Left cardiac atrium (tissue), 4 donors: ENCODE measurements around the gene GGT6. TPM values are rescaled to one million over a fixed set of nuclear protein-coding genes. Genes with fewer than 3 reads are reported as not detected.

Source experiments
- ATAC-seq, 2 donors: fragments of 200-7000 bp; cut with Tn5 transposase; one replicate each; pipeline ENCODE4 v1.9.1; 2020; ENCODE audit warnings: mild to moderate bottlenecking in 2 of 2, moderate library complexity in 2 of 2
- DNase-seq: peaks from one replicate; pipeline ENCODE4 v3.0.0-alpha.2; 2020
- intact Hi-C, 2 donors: fragments of 100-400 bp; cut with DNase I; formaldehyde crosslinking; loops; one replicate each; pipeline versions ENCODE4 v1.14.1 to v1.15.1; 2022 to 2023
- total RNA-seq, 2 donors: library from RNA; stranded (reverse); fragmentation: NEBNext Ultra II Directional; extraction: Animal tissue kit (Norgen Biotek cat#: 25700); gene quantifications; one replicate each; pipeline ENCODE4 v1.2.1, GENCODE V29; 2021
- donor health status: DM: no; HTN: yes; CAD: no.
- donor health status: DM: no; HTN: yes; CAD: no; lungs with severe emphysema.
- donor health status: DM: yes; HTN: yes; CAD: no.
- donor health status: Dilated cardiomyopathy.

The GGT6 gene
- total RNA-seq, 2 donors from 2014 or later: not detected

DNA sequence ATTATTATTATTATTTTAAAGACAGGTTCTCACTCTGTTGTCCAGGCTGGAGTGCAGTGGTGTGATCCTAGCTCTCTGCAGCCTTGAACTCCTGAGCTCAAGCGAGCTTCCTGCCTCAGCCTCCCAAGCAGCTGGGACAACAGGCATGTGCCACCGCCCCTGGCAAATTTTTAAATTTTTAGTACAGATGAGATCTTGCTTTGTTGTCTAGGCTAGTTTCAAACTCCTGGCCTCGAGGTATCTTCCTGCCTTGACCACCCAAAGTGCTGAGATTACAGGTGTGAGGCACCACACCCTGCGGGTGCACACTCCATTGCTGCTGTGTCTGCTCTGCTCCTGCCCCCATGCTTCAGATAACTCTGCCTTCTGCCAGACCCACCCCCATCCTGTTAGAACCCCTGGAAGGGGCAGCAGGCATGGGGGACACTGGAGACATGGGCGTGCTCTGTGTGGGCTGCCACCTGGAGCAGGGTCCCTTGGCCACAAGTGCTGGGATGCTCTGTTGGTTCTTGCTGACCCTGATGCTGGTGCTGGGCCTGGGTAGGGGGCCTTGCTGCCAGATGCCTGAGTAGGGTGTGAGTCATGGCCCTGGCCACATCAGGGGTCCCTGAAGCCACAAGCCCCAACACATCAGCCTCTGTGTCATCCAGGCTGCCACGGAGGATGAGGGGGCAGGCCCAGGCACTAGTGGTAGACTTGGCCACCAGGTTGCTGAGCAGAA is 2.6 kb downstream of the GGT6 start:
- DNase-seq (no peak), ATAC-seq (no peak)

DNA sequence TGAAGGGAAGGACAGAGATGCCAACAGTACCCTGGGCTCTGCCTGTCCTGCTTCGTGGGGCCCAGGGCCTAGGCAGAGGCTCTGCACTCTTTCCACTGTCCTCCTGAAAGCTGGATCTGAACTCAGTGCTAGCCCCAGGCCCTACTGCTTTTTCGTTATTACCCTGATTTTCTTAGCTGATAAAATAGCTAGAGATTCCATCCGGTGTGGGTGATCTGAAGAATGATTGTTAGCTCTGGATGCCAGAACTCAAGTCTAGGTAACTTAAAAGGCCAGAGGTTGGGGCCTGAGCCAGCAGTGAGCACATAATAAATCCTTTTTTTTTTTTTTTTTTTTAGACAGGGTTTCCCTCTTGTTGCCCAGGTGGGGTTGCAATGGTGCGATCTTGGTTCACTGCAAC is 3.4 kb downstream of the GGT6 start:
- ATAC-seq (no peak), DNase-seq (no peak)
- intact Hi-C loops: loop anchor here in 1 of 2 donors (10.0 kb wide), 1 partner anchor 132 kb away; no protein-coding TSS in a partner anchor

More for the DNA sequence above, 2.6 kb downstream of the GGT6 start:
- intact Hi-C loops: loop anchor here in 1 of 2 donors (10.0 kb wide), 1 partner anchor 133 kb away; no protein-coding TSS in a partner anchor

GRCh38 chr17:4555873-4556759 is 4.3 kb downstream of the GGT6 start:
- intact Hi-C loops: loop anchor here in 1 of 2 donors (10.0 kb wide), 1 partner anchor 131 kb away; no protein-coding TSS in a partner anchor
- DNase-seq (no peak), ATAC-seq (no peak)

DNA sequence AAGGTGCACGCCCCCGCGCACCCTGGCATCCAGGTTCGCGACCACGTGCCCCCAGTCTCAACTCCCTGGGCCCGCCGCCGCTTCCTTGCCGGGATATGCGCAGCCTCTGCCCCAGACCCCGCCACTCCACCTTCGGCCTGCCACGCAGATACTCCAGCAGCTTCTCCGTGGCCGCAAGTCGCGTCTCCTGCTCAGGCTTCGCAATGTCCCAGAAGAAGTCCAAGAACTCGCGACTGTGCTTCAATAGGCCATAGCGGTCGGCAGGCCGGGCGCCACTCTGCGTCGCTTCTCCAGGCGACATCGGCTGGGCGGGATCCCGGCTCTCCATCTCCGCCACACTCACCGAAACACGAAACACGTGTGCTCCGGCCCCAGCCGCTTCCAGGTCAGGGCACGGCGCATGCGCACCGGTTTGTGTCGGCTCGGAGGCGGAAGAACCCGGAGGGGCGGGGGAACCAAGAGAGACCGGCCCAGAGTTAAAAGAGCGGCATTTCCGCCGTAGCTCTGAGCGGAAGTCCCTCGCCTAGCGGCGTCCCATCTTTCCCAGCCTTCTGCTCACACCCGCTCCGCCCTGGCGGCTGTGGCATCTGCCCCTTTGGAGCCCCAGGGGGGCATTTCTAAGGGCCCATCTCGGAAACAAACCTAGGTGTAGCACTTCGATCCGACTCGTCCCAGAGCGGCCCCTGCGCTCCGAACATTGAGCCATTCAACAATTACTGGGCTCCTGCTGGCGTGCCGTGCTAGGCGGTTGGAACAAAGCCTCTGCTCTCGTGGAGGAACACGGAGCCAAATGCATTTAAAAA is 5.2 kb downstream of the GGT6 start, which contains the start of gene MYBBP1A:
Gene MYBBP1A (minus strand): TSS at position 388 of the 803 bp plus-strand sequence. CDS start 60 bp downstream, at position 328.
- intact Hi-C loops: loop anchor here in 1 of 2 donors (10.0 kb wide), 1 partner anchor 130 kb away; no protein-coding TSS in a partner anchor
- DNase-seq (peak; percentile 99), ATAC-seq (peak; percentile 95 to 98)

DNA sequence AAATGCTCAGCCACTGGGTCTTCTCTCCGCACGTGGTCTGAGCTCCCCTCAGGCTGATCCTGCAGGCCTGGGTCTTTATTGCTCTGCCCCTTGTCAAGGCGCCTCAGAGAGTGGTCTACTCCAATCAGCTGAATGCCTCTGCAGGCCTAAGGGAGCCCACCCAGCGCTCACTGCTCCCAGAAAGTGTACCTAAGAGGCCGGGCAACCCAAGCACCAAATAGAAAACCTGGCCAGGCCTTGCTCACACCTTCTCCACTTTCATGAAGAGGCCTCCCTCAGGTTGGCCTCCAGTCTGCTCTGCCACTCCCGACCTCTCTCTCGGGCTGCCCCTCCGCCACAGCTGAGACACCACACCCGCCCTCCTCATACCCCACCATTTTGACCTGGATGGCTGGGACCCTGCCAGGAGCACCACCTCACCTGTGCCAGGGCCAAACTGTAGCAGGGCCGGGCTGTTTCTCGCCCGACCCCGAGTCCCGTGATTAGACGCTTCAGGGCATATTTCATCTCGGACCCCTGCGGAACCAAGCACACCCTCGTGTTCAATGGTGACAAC is 5.9 kb downstream of the GGT6 start:
- peak in 1 of 2 donors; percentile 9 for ATAC-seq

DNA sequence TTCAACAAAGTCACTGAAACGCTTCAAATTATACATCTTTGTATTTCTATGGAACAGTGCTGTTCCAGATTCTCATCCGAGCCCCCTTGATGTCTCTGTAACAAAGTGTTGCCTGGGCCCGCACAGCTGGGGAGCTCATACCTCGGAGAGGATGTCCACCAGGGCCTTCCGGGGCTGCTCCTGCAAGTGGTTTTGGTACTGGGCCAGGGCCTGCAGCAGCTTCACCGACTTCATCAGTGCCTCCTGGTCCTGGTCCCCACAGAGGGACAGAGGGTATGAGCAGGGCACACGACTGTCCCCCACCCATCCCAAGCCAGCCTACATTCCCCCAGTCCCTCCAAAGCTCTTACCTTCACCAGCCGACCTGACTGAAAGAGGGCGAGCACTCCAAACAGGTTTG is 6.7 kb downstream of the GGT6 start:
- ATAC-seq (no peak), DNase-seq (no peak)
- intact Hi-C loops: loop anchor here in 1 of 2 donors (10.0 kb wide), 1 partner anchor 129 kb away; no protein-coding TSS in a partner anchor

More for the DNA sequence above, 5.9 kb downstream of the GGT6 start:
- DNase-seq: peak; percentile 31
- intact Hi-C loops: loop anchor here in 1 of 2 donors (10.0 kb wide), 1 partner anchor 130 kb away; no protein-coding TSS in a partner anchor

DNA sequence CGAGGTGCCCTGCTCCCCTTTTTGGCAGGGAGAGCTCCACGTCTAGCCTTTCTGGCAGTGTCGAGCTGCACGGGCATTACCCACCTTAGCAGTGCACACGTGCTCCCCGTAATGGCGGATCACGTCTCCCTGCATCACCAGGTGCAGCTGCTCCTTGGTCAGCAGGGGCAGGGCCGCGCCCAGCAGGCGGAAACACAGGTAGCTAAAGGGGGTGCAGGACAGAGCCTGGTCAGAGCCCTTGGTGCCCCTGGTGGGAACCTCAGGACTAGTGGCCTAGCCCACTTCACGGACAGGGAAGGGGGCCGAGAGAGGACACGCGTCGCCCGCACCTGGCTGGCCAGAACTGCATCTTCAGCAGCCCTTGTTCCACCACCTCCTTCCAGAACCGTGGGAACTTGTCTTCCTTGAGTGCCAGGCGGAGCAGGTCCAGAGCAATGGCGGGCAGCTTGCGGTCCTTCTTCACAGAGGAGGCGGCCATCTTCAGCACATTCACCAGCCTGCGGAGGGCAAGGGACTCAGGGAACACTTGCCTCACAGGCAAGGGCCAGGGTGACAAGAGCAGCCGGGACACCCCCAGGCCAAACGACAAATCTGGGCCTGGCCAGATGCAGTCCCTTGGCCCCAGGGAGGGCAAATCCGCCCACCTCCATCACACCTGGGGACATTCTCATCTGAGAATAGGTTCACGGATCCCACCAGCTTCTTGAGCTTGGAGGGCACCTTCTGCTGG is 8.4 kb downstream of the GGT6 start:
- no peak for ATAC-seq
- intact Hi-C loops: loop anchor here in 1 of 2 donors (10.0 kb wide), 1 partner anchor 127 kb away; no protein-coding TSS in a partner anchor
- DNase-seq: no peak

DNA sequence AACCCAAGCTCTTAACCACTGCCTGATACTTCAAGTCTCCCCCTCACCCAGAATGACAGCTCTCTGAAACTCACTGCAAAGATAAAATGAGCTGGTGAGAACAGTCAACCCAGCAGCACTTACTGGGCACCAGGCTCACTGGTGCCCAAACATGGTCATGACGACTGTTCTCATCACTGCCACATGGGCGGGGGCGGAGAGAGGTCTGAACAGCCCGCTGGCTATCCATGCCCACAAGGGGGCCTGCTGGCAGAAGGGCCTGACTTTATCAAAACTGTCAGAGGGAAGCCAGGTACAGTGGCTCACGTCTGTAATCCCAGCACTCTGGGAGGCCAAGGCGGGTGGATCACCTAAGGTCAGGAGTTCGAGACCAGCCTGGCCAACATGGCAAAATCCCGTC is 9.2 kb downstream of the GGT6 start:
- intact Hi-C loops: loop anchor here in 1 of 2 donors (10.0 kb wide), 1 partner anchor 126 kb away; no protein-coding TSS in a partner anchor
- DNase-seq (no peak), ATAC-seq (no peak)

DNA sequence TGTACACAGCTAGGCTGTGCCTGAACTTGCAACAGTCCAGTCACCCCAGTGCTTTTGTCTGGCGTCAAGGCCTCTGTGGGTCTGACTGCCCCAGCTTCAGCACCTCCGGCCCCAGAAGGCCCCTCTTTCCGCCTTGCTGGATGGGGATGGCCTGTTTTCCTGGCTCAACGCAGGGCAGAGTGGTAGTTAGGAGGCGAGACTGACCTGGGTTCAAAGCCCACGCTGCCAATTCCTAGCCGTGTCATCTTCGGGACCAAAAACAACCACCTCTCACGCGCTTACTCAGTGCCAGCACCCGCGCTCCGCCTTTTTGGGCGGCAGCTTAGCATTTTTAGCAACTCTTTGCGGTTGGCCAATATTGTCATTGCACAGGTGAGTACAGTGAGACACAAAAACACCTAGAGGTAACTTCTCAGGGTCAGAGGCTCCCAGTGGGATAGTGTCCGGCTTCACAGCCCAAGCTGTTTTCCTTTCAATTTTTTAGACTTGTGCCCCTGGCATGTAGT is 9.8 kb downstream of the GGT6 start:
- DNase-seq (no peak), ATAC-seq (no peak)
- intact Hi-C loops: loop anchor here in 1 of 2 donors (10.0 kb wide), 1 partner anchor 126 kb away; no protein-coding TSS in a partner anchor

DNA sequence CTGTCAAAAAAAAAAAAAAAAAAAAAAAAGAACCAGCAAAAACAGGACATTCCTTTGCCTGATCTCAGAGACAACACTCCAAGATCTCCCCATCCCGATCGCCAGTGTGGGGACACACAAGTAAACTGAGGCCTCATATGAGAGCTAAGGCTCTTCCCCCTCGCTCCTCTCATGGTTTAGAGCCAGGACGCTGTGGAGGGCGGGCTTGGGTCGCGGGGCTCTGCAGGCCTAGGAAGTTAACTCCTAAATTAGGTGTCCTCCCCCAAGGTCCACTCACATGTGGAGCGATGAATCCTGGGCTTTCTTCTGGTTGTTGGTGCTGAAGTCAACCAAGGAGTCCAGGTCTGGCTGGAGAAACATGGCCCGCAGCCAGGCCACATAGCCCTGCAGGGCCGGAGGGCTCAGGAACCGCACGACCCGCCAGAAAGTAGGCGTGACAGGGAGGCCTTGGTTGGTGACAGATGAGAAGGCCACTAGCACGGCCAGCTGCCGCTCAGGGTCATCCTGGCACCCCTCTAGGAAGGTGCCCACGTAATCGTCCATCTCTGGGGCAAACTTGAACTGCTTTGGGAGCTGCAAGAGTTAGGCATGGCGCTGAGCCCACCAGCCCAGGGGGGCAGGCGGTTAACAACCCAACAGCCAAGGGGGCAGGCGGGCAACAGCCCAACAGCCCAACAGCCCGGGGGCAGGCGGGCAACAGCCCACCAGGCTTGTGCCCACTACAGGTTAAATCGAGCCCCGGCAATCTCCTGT is 10.4 kb downstream of the GGT6 start:
- intact Hi-C loops: loop anchor here in 1 of 2 donors (10.0 kb wide), 1 partner anchor 125 kb away; no protein-coding TSS in a partner anchor
- ATAC-seq (no peak), DNase-seq (no peak)

GRCh38 chr17:4548721-4549531 is 11.5 kb downstream of the GGT6 start:
- DNase-seq (no peak), ATAC-seq (no peak)
- intact Hi-C loops: no loop called here

GRCh38 chr17:4548061-4548461 is 12.3 kb downstream of the GGT6 start:
- intact Hi-C loops: no loop called here
- no peak for DNase-seq

GRCh38 chr17:4547118-4547906 is 13.1 kb downstream of the GGT6 start:
- ATAC-seq (no peak), DNase-seq (no peak)
- intact Hi-C loops: no loop called here

More at GRCh38 chr17:4548061-4548461, 12.3 kb downstream of the GGT6 start:
- ATAC-seq: no peak

- ATAC-seq: no peak
- DNase-seq: no peak
- intact Hi-C loops: no loop called here
Measured at GRCh38 chr17:4545217-4545951, 15.0 kb downstream of the GGT6 start.

DNA sequence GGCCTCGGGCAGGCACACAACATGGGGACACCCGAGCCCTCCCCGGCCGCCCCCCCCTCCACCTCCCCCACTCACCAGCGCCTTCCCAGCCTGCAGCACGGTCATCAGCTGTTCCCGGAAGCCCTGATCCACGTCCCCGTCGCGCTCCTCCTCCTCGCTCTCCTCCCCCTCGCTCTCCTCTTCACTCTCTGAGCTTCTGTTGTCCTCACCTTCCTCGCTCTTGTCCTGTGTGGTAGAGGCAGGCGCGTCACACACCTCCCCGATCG is 15.5 kb downstream of the GGT6 start:
- DNase-seq (peak; percentile 20), ATAC-seq (no peak)
- intact Hi-C loops: no loop called here
